Natural killer cell (primary cell): Measurements from ENCODE around the gene CCR8. TPM values are rescaled to one million over a fixed set of nuclear protein-coding genes. Genes with fewer than 3 reads are reported as not detected.

Experiments used
- ATAC-seq, 3 donors: fragments of 150-1000 bp in 2 of 3; fragments of 200-7000 bp in 1 of 3; cut with Tn5 transposase; 1 replicate in 1 of 3; 2 replicates in 2 of 3; pipeline ENCODE4 v1.10.0; 2021; ENCODE audit warnings: mild to moderate bottlenecking in 2 of 3, moderate library complexity in 2 of 3
- DNase-seq, 2 donors: peaks; one replicate each; pipeline versions ENCODE4 v3.0.0 to v3.0.0-alpha.2; 2013 to 2021; ENCODE audit warnings: mixed read lengths in 1 of 2
- H3K27ac ChIP-seq: one replicate; pipeline ENCODE4 v1.5.1; 2013; ENCODE audit warnings: mild to moderate bottlenecking, low read length
- H3K27me3 ChIP-seq: one replicate; pipeline ENCODE4 v1.6.1; 2013; ENCODE audit warnings: low read length; ENCODE audit not compliant: control insufficient read depth, insufficient read depth
- H3K36me3 ChIP-seq: one replicate; pipeline ENCODE4 v1.6.1; 2013; ENCODE audit warnings: low read length; ENCODE audit not compliant: control insufficient read depth, insufficient read depth
- H3K4me1 ChIP-seq: one replicate; pipeline ENCODE4 v1.6.1; 2013; ENCODE audit warnings: low read length; ENCODE audit not compliant: control insufficient read depth, insufficient read depth
- H3K4me3 ChIP-seq: one replicate; pipeline ENCODE4 v1.5.1; 2013; ENCODE audit warnings: low read length
- H3K9me3 ChIP-seq: one replicate; pipeline ENCODE4 v1.6.1; 2013; ENCODE audit warnings: low read length; ENCODE audit not compliant: control insufficient read depth, insufficient read depth
- H3K27ac Mint-ChIP-seq, 2 donors: one replicate each; pipeline ENCODE4 v1.8.0; 2022; ENCODE audit warnings: mild to moderate bottlenecking in 2 of 2, mixed read lengths in 2 of 2, moderate library complexity in 1 of 2
- H3K27me3 Mint-ChIP-seq, 2 donors: one replicate each; pipeline ENCODE4 v1.8.0; 2022; ENCODE audit warnings: low read depth in 2 of 2, mixed read lengths in 2 of 2
- H3K36me3 Mint-ChIP-seq: one replicate; pipeline ENCODE4 v1.8.0; 2022; ENCODE audit warnings: mixed read lengths
- H3K4me1 Mint-ChIP-seq, 2 donors: one replicate each; pipeline ENCODE4 v1.8.0; 2022; ENCODE audit warnings: mixed read lengths in 2 of 2
- H3K4me3 Mint-ChIP-seq: one replicate; pipeline ENCODE4 v1.8.0; 2022; ENCODE audit warnings: mild to moderate bottlenecking, moderate library complexity, mixed read lengths
- H3K9me3 Mint-ChIP-seq, 2 donors: one replicate each; pipeline ENCODE4 v1.8.0; 2022; ENCODE audit warnings: mixed read lengths in 2 of 2
- WGBS: methylation state at CpG from one replicate; pipeline ENCODE4 v1.1.7; 2013; ENCODE audit warnings: missing lambda C conversion rate; ENCODE audit not compliant: insufficient coverage; 5-methylcytosine and 5-hydroxymethylcytosine counted together
- intact Hi-C: fragments of 100-400 bp; cut with micrococcal nuclease; formaldehyde crosslinking; loops from one replicate; pipeline ENCODE4 v1.14.2; 2022
- total RNA-seq, 4 donors: library from RNA; stranded (reverse); fragments of 120-200 nt in 1 of 4; gene quantifications; one replicate each; pipeline versions ENCODE4 v1.2.3 to v1.2.4, GENCODE V29; 2013 to 2022
- TF ChIP-seq, protein P1 (sequence below): fragments of 200-600 bp; IDR thresholded peaks from one replicate; pipeline ENCODE4 v1.8.0; 2022; ENCODE audit warnings: antibody characterized with exemption

The CCR8 gene
- under 1 TPM in 1 of 3 donors, not detected in 2; 0.35 TPM for total RNA-seq
- 0.86 TPM for total RNA-seq (2013)

GRCh38 chr3:39329493-39329892 is at the start of gene CCR8:
Gene CCR8 (plus strand): TSS chr3:39329709. CDS start chr3:39332332, 2,623 bp downstream.
- peaks cover 15 to 20% of the 10 kb centered on the region in 2 donors for H3K4me1 Mint-ChIP-seq
- no peak within 1 kb of the TSS for H3K27ac Mint-ChIP-seq
- H3K4me3 ChIP-seq, result no peak within 1 kb of the TSS

DNA sequence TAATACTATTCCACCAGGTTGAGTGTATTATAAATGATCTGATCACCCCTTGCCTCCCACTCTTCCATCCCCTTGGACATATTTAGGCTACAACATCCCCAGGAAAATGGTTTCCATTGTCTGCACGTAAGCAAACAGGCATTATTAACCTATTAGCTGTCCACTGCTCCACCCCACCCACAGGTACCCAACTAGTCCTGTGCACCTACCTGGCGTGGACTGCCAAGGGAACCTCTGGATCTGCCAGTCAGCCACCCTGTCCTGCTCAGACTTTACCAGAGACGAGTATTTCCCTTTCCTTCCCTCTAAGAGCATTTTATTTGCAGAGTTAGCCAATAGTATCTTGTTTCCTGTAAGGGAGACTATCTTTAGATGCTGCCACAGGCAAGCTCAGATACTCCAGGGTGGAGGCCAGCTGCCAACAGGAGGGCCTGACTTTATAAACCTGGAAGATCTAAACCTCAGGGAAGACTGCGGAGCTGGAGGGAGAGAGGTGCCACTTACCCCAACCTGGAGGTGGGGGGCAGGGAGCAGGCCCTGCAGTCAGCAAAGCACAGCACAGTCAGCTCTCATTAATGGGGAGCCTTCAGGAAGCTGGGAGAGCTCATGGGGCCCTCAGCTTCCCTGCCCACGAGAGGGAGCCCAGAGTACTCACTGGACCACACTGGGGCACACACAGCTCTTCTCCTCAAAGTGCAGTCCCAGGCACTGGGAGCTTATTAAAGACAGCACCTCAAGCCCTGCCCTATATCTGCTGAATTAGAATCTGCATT is 49.6 kb upstream of the CCR8 start, which contains the start of gene CX3CR1:
CX3CR1 (minus strand) TSS at position 292 of the 773 bp plus-strand sequence. CDS start 13,527 bp downstream, outside the sequence.
- peak in 1 of 2 donors; percentile 33 for DNase-seq

More at GRCh38 chr3:39329493-39329892, at the start of gene CCR8:
- WGBS, result no CpG with 5 or more reads among the region's 1 CpG
- no peak for ATAC-seq
- Histone ChIP-seq H3K9me3 (no peaks in the 10 kb centered on the region), H3K27me3 (no peaks in the 10 kb centered on the region), H3K36me3 (no peaks in the 10 kb centered on the region), H3K27ac (no peak within 1 kb of the TSS), H3K4me1 (peaks cover 10% of the 10 kb centered on the region)
- H3K27me3 Mint-ChIP-seq, result no peaks in the 10 kb centered on the region
- intact Hi-C loops, result no loop called here
- no peaks in the 10 kb centered on the region for H3K36me3 Mint-ChIP-seq
- no peak within 1 kb of the TSS for H3K4me3 Mint-ChIP-seq
- TF ChIP-seq, protein P1, sequence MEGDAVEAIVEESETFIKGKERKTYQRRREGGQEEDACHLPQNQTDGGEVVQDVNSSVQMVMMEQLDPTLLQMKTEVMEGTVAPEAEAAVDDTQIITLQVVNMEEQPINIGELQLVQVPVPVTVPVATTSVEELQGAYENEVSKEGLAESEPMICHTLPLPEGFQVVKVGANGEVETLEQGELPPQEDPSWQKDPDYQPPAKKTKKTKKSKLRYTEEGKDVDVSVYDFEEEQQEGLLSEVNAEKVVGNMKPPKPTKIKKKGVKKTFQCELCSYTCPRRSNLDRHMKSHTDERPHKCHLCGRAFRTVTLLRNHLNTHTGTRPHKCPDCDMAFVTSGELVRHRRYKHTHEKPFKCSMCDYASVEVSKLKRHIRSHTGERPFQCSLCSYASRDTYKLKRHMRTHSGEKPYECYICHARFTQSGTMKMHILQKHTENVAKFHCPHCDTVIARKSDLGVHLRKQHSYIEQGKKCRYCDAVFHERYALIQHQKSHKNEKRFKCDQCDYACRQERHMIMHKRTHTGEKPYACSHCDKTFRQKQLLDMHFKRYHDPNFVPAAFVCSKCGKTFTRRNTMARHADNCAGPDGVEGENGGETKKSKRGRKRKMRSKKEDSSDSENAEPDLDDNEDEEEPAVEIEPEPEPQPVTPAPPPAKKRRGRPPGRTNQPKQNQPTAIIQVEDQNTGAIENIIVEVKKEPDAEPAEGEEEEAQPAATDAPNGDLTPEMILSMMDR, result no peak
- H3K9me3 Mint-ChIP-seq, result no peaks in the 10 kb centered on the region
- no peak for DNase-seq

GRCh38 chr3:39280571-39280970 is 48.9 kb upstream of the CCR8 start:
- H3K9me3 ChIP-seq, result no peaks in the 10 kb centered on the region
- peaks cover 77 to 81% of the 10 kb centered on the region in 2 donors for H3K4me1 Mint-ChIP-seq
- peak overlapping the region; percentile 91 to 92 for H3K27ac Mint-ChIP-seq
- H3K27ac ChIP-seq, result peak overlapping the region; percentile 62
- intact Hi-C loops, result loop anchor here (1.0 to 2.0 kb wide), 2 partner anchors 8 to 14 kb away; no protein-coding TSS in a partner anchor
- H3K4me3 Mint-ChIP-seq, result peak overlapping the region; percentile 98
- H3K9me3 Mint-ChIP-seq, result no peaks in the 10 kb centered on the region
- H3K36me3 Mint-ChIP-seq, result peaks cover 33% of the 10 kb centered on the region
- TF ChIP-seq, protein P1, result no peak
- ATAC-seq (peak; percentile 16 to 26 (median 19)), DNase-seq (no peak)
- H3K27me3 ChIP-seq, result no peaks in the 10 kb centered on the region
- H3K36me3 ChIP-seq, result peaks cover 14% of the 10 kb centered on the region
- H3K4me3 ChIP-seq, result peak overlapping the region; percentile 68
- 54% methylated on average over 5 of the region's 5 CpGs for WGBS
- H3K4me1 ChIP-seq, result peaks cover 69% of the 10 kb centered on the region
- H3K27me3 Mint-ChIP-seq, result no peaks in the 10 kb centered on the region

More for the DNA sequence above, 49.6 kb upstream of the CCR8 start, which contains the start of gene CX3CR1:
- Histone ChIP-seq H3K27me3 (no peaks in the 10 kb centered on the region), H3K27ac (peak within 1 kb of the TSS; percentile 69), H3K36me3 (peaks cover 14% of the 10 kb centered on the region), H3K9me3 (no peaks in the 10 kb centered on the region), H3K4me3 (peak within 1 kb of the TSS; percentile 68), H3K4me1 (peaks cover 66% of the 10 kb centered on the region)
- peaks cover 84% of the 10 kb centered on the region in 2 donors for H3K4me1 Mint-ChIP-seq
- TF ChIP-seq, protein P1, result no peak
- H3K36me3 Mint-ChIP-seq, result peaks cover 39% of the 10 kb centered on the region
- no peaks in the 10 kb centered on the region for H3K9me3 Mint-ChIP-seq
- intact Hi-C loops, result loop anchor here (1.0 to 2.0 kb wide), 3 partner anchors 8 to 57 kb away; no protein-coding TSS in a partner anchor
- H3K4me3 Mint-ChIP-seq, result peak within 1 kb of the TSS; percentile 98
- 43% methylated on average over 5 of the region's 5 CpGs for WGBS
- peak; percentile 39 to 72 (median 60) for ATAC-seq
- H3K27ac Mint-ChIP-seq, result peak within 1 kb of the TSS; percentile 91 to 92
- no peaks in the 10 kb centered on the region for H3K27me3 Mint-ChIP-seq
